Right atrium auricular region (tissue), 2 donors: ENCODE data around the gene SRGAP3. TPM values are rescaled to one million over a fixed set of nuclear protein-coding genes. Genes with fewer than 3 reads are reported as not detected.

ENCODE experiments used
- DNase-seq: peaks from one replicate; pipeline ENCODE4 v3.0.0-alpha.2; 2019; ENCODE audit warnings: low spot score
- H3K27ac ChIP-seq, 2 donors: fragments of 200-600 bp; sonication (generic); 1 replicate in 1 of 2; 2 replicates in 1 of 2; pipeline ENCODE4 v1.5.1; 2016 to 2019
- H3K27me3 ChIP-seq, 2 donors: fragments of 200-600 bp; sonication (generic); one replicate each; pipeline versions ENCODE4 v1.5.1 to v1.6.0; 2017 to 2019
- H3K36me3 ChIP-seq: fragments of 200-600 bp; sonication (generic); one replicate; pipeline ENCODE4 v1.5.1; 2016
- H3K4me1 ChIP-seq, 2 donors: fragments of 200-600 bp; sonication (generic); one replicate each; pipeline versions ENCODE4 v1.5.1 to v1.6.0; 2017 to 2019
- H3K4me3 ChIP-seq, 2 donors: fragments of 200-600 bp; sonication (generic); 1 replicate in 1 of 2; 2 replicates in 1 of 2; pipeline ENCODE4 v1.5.1; 2017 to 2019; ENCODE audit warnings: mild to moderate bottlenecking in 1 of 2, moderate library complexity in 1 of 2
- H3K9me3 ChIP-seq, 2 donors: fragments of 200-600 bp; sonication (generic); one replicate each; pipeline ENCODE4 v1.5.1; 2019
- total RNA-seq, 2 donors: library from RNA; depleted of rRNA; stranded (reverse); fragments of >200 nt; gene quantifications; one replicate each; pipeline ENCODE4 v1.1.0, GENCODE V29; 2016
- TF ChIP-seq, protein P1 (sequence below), 2 donors: fragments of 200-600 bp; sonication (generic); IDR thresholded peaks; one replicate each; pipeline ENCODE4 v1.5.1; 2019; ENCODE audit warnings: antibody characterized with exemption in 2 of 2

SRGAP3 gene
- total RNA-seq, 2 donors from 2014 or later = 4.0 to 5.0 TPM

DNA sequence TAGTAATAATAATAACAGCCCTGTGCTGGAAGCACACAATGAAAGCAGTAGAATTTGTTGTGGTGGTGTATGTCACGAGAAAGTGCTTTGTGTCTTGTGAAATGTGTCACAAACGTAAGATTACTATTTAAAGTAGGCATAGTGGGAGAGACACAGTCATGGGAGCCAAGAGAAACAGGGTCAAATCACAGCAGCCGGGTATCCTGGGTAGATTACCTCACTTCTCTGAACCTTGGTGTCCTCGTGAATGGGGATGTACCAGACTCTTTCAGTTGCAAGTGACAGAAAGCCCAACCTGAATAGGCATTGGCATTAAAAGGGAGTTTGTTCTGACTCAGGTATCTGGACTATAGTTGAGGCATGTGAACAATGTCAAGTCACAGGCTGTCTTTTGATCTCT lies 29.1 kb upstream of the SRGAP3 start:
- Histone ChIP-seq H3K4me3 (no peak overlapping the region), H3K27me3 (no peaks in the 10 kb centered on the region), H3K36me3 (no peaks in the 10 kb centered on the region), H3K9me3 (no peaks in the 10 kb centered on the region), H3K27ac (no peak overlapping the region), H3K4me1 (no peaks in the 10 kb centered on the region)
- TF ChIP-seq, protein P1, sequence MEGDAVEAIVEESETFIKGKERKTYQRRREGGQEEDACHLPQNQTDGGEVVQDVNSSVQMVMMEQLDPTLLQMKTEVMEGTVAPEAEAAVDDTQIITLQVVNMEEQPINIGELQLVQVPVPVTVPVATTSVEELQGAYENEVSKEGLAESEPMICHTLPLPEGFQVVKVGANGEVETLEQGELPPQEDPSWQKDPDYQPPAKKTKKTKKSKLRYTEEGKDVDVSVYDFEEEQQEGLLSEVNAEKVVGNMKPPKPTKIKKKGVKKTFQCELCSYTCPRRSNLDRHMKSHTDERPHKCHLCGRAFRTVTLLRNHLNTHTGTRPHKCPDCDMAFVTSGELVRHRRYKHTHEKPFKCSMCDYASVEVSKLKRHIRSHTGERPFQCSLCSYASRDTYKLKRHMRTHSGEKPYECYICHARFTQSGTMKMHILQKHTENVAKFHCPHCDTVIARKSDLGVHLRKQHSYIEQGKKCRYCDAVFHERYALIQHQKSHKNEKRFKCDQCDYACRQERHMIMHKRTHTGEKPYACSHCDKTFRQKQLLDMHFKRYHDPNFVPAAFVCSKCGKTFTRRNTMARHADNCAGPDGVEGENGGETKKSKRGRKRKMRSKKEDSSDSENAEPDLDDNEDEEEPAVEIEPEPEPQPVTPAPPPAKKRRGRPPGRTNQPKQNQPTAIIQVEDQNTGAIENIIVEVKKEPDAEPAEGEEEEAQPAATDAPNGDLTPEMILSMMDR (IDR thresholded peaks at IDR 0.05) = no peak
- DNase-seq = no peak

DNA sequence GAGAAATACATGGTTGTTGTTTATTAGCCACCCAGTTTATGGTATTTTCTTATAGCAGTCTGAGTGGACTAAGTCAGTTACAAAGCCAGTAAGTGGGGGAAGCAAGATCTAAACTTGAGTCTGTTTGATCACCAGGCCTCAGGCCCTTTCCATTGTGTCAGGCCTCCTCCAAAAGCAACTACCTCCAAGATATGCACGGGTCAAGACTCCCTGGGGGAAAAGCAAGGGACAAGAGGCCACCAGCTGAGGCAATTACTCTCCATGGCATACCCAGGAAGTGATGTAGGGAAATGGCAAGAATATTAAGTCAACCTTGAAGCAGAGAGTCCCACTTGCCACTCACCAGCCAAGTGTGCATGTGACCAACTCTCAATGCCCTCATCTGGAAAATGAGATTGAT lies 28.6 kb upstream of the SRGAP3 start:
- no peak overlapping the region for H3K27ac ChIP-seq
- TF ChIP-seq, protein P1 (IDR thresholded peaks at IDR 0.05) = no peak
- H3K4me1 ChIP-seq = no peaks in the 10 kb centered on the region
- no peak overlapping the region for H3K4me3 ChIP-seq
- H3K36me3 ChIP-seq = no peaks in the 10 kb centered on the region
- no peaks in the 10 kb centered on the region for H3K9me3 ChIP-seq
- no peak for DNase-seq
- H3K27me3 ChIP-seq = no peaks in the 10 kb centered on the region

DNA sequence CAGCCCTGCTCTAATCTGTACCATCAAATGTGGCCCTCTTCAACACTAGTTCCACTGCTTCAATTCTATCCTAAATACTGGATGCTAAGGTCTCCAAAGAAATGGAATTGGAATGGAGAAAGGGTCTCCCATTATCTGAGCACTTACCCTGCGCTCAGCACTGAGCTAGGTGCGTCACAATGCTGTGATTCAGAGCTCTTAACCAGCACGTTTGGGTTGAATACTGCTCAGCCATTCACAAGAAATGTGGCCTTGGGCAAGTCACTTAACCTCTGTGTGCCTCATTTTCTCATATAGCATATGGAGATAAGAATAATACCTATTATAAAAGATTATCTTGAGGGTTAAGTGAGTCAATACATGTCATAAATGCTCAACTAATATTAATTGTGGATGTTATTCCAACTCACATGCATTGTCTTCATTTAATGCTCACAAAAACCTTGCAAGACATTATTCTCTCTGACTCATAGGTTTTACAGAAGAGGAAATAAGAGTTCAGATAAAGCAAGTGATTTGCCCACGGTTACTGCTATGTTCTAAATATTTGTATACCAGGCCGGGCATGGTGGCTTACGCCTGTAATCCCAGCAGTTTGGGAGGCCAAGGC lies 27.4 kb upstream of the SRGAP3 start:
- Histone ChIP-seq H3K27ac (no peak overlapping the region), H3K27me3 (no peaks in the 10 kb centered on the region), H3K36me3 (no peaks in the 10 kb centered on the region), H3K4me3 (no peak overlapping the region), H3K4me1 (no peaks in the 10 kb centered on the region), H3K9me3 (no peaks in the 10 kb centered on the region)
- TF ChIP-seq, protein P1 (IDR thresholded peaks at IDR 0.05) = no peak
- DNase-seq = no peak

DNA sequence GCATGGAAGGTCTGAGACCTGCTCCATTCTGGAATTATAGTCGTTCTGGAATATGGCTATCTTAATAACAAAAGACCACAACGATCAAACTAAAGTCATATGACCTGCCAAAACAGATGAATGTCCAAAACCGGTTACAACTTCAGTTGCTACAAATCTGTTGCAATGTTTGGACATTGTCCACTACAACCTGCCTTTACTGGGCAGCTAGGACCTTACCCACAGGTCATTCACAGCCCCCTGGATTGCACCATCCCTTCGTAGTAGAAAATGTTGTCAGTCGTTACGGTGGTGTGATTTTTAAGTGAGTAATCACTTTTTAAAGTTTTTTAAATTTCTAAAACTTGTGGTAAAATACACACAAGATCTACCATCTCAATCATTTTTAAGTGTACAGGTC lies 22.5 kb upstream of the SRGAP3 start:
- Histone ChIP-seq H3K36me3 (no peaks in the 10 kb centered on the region), H3K9me3 (no peaks in the 10 kb centered on the region), H3K4me3 (no peak overlapping the region), H3K27me3 (no peaks in the 10 kb centered on the region), H3K27ac (no peak overlapping the region), H3K4me1 (no peaks in the 10 kb centered on the region)
- DNase-seq = no peak
- TF ChIP-seq, protein P1 (IDR thresholded peaks at IDR 0.05) = no peak

DNA sequence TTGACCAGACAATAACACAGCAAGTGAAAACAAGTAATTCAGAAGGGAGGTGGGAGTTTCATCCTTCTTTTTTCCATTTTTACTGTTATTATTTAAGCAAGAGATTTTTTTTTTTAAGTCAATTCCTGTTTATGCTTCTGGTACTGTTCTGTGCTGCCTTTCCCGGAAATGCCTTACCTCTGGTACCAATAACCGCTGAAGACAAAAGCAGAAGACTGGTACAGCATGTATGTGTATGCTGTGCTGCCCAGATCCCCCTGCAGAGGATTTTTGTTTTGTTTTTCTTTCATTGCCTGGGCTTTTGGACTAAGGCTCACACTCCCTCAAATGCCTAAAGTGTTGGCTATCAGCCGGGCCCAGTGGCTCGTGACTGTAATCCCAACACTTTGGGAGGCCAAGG lies 21.3 kb upstream of the SRGAP3 start:
- no peak overlapping the region for H3K4me3 ChIP-seq
- H3K36me3 ChIP-seq = no peaks in the 10 kb centered on the region
- H3K4me1 ChIP-seq = no peaks in the 10 kb centered on the region
- H3K9me3 ChIP-seq = no peaks in the 10 kb centered on the region
- H3K27me3 ChIP-seq = no peaks in the 10 kb centered on the region
- H3K27ac ChIP-seq = no peak overlapping the region
- no peak for DNase-seq
- TF ChIP-seq, protein P1 (IDR thresholded peaks at IDR 0.05) = no peak

DNA sequence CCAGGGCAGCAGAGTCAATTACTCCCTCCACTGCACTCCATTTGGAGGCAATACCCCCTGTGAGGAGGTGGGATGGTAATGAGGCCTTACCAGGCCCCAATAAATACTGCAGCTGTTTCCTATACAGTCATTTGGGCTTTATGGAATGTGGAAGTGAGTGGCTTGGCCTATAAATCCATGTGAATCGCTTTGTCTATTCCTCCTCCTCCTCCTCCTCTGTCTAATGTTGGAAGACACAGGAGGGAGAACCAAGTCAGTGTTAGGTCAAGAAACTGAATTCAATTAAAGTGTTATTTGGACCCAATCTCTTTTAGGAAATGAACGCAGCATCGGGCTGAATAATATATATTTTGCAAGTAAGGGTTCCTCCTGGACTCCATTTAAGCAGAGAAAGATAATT lies 17.3 kb upstream of the SRGAP3 start:
- Histone ChIP-seq H3K27ac (no peak overlapping the region), H3K36me3 (no peaks in the 10 kb centered on the region), H3K9me3 (no peaks in the 10 kb centered on the region), H3K27me3 (no peaks in the 10 kb centered on the region), H3K4me1 (no peaks in the 10 kb centered on the region), H3K4me3 (no peak overlapping the region)
- DNase-seq = no peak
- TF ChIP-seq, protein P1 (IDR thresholded peaks at IDR 0.05) = no peak
